ENCODE measurements around the gene CFAP45. TPM values are rescaled to one million over a fixed set of nuclear protein-coding genes. Genes with fewer than 3 reads are reported as not detected.

Gene CFAP45
- total and polyA plus RNA-seq, 2 donors: 0.48 to 1.0 TPM

DNA sequence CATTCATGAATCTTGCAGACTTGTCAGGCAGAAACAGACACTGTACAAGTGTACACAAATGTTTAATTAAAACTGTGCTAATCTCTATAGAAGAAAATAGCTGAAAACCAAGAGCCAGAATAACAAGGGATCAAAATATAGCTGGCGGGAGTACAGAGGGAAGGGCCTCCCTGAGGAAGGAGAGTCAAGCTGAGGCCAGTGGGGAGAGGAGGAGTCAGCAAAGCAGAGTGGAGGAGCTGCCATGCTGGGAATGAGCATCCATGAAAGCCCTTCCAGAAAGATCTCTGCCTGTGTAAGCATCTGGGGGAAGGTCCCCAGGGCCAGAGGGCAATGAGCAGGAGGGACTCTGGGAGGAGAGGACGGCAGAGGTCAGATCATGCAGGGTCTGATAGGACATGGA lies 58.2 kb downstream of the CFAP45 start:
- DNase-seq (ENCODE audit: extremely low spot score): no peak
- no peak overlapping the region for H3K27ac ChIP-seq (ENCODE audit: low read depth)
- 77% methylated on average over 2 of the region's 2 CpGs for whole genome bisulfite sequencing
- no peaks in the 10 kb centered on the region for H3K36me3 ChIP-seq (ENCODE audit: insufficient read depth)
- no peaks in the 10 kb centered on the region for H3K4me1 ChIP-seq (ENCODE audit: insufficient read depth)
- H3K4me3 ChIP-seq (ENCODE audit: low read depth, low read length): no peak overlapping the region

GRCh38 chr1:159839116-159839849 lies 60.7 kb downstream of the CFAP45 start:
- 93% methylated on average over 5 of the region's 5 CpGs for WGBS
- Histone ChIP-seq H3K36me3 (ENCODE audit: insufficient read depth) (no peaks in the 10 kb centered on the region), H3K4me3 (ENCODE audit: low read depth, low read length) (no peak overlapping the region), H3K4me1 (ENCODE audit: insufficient read depth) (no peaks in the 10 kb centered on the region), H3K27ac (ENCODE audit: low read depth) (no peak overlapping the region)
- no peak for DNase-seq (ENCODE audit: extremely low spot score)

DNA sequence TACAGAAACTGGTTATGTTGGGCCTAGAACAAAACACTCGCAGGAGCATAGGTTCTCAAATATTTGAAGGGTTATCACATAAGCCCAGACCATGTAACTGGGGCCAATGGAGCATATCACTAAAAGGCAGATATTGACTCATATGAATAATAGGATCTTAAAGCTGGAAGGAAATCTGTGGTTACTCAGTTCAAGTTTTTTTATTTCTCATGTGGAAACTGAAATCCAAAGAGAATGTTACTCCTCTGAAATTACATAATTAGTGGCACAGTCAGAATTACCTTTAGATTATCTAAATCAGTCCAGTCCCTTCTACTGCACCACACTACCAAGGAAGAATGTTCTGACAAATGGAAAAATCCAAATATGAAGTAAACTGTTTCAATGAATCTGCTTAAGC lies 61.2 kb downstream of the CFAP45 start:
- H3K4me1 ChIP-seq (ENCODE audit: insufficient read depth): no peaks in the 10 kb centered on the region
- no peaks in the 10 kb centered on the region for H3K36me3 ChIP-seq (ENCODE audit: insufficient read depth)
- no peak for DNase-seq (ENCODE audit: extremely low spot score)
- no peak overlapping the region for H3K27ac ChIP-seq (ENCODE audit: low read depth)
- 92% methylated on average over 1 of the region's 1 CpG for WGBS
- H3K4me3 ChIP-seq (ENCODE audit: low read depth, low read length): no peak overlapping the region

GRCh38 chr1:159835862-159836525 lies 64.0 kb downstream of the CFAP45 start:
- no peak for DNase-seq (ENCODE audit: extremely low spot score)
- H3K36me3 ChIP-seq (ENCODE audit: insufficient read depth): no peaks in the 10 kb centered on the region
- 87% methylated on average over 8 of the region's 8 CpGs for WGBS
- H3K4me3 ChIP-seq (ENCODE audit: low read depth, low read length): no peak overlapping the region
- H3K4me1 ChIP-seq (ENCODE audit: insufficient read depth): no peaks in the 10 kb centered on the region
- H3K27ac ChIP-seq (ENCODE audit: low read depth): no peak overlapping the region

DNA sequence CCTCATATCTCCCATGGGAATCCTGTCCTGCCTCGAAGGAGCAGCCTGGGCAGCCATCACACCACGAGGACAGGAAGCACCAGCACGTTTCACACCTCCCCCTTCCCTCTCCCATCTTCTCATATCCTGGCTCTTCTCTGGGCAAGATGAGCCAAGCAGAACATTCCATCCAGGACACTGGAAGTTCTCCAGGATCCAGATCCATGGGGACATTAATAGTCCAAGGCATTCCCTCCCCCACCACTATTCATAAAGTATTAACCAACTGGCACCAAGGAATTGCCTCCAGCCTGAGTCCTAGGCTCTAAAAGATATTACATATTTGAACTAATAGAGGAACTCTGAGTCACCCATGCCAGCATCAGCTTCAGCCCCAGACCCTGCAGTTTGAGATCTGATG lies 64.6 kb downstream of the CFAP45 start:
- Histone ChIP-seq H3K27ac (ENCODE audit: low read depth) (no peak overlapping the region), H3K4me1 (ENCODE audit: insufficient read depth) (no peaks in the 10 kb centered on the region), H3K36me3 (ENCODE audit: insufficient read depth) (no peaks in the 10 kb centered on the region), H3K4me3 (ENCODE audit: low read depth, low read length) (no peak overlapping the region)
- DNase-seq (ENCODE audit: extremely low spot score): no peak
- 68% methylated on average over 3 of the region's 3 CpGs for WGBS

DNA sequence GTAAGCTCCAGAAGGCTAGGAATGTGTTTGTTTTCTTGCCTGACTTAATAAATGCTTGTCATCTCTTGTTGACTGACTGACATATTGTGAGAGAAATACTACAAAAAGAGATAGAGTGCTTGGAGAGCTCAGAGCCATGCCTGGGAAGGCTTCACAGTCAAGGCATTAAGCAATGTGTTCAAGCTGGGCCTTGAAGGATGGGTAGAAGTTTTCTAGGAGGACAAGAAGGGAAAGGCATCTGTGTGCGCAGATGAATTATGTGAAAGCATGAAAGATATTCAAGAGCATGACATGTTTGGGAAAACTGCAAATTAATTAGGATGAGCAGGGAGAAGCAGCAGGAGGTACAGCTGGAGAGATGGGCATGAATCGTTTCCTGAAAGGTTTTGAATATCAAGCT lies 67.7 kb downstream of the CFAP45 start:
- DNase-seq (ENCODE audit: extremely low spot score): no peak
- Histone ChIP-seq H3K36me3 (ENCODE audit: insufficient read depth) (no peaks in the 10 kb centered on the region), H3K4me1 (ENCODE audit: insufficient read depth) (no peaks in the 10 kb centered on the region), H3K27ac (ENCODE audit: low read depth) (no peak overlapping the region), H3K4me3 (ENCODE audit: low read depth, low read length) (no peak overlapping the region)
- WGBS: 95% methylated on average over 2 of the region's 2 CpGs

DNA sequence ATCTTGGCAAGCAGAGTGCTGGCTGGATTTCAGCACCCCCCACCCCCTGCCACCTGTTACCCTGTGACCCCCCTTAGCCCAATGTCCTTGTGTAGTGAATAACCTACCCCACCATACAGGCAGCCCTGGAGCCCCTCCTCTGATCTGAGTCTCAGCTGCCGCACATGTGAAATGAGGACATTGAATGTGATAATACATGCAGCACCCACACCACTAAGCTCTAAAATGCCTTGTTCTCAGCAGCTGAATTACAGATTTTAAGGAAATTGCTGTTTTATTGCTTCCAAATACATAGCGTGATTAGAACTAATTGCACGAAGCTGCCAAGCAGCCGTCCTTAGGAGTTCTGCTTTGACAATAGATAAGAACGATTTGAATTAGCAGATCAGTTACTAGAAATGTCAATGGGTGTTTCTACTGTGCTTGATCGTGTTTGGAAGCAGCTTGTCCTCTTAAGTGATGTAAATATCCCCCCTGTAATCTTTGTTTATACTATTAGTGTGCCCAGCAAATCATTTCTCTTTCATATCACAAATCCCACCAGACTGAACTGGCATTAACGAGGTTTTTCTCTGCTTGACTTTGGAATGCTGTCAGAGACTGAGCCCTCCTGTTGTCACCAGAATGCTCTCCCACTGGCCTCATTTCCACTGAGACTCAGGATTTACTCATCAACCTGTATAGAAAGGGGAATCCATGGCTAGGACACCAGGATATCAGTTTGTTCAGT lies 68.4 kb downstream of the CFAP45 start:
- whole genome bisulfite sequencing: 47% methylated on average over 7 of the region's 7 CpGs
- DNase-seq (ENCODE audit: extremely low spot score): no peak
- H3K4me1 ChIP-seq (ENCODE audit: insufficient read depth): no peaks in the 10 kb centered on the region
- H3K27ac ChIP-seq (ENCODE audit: low read depth): no peak overlapping the region
- no peaks in the 10 kb centered on the region for H3K36me3 ChIP-seq (ENCODE audit: insufficient read depth)
- H3K4me3 ChIP-seq (ENCODE audit: low read depth, low read length): no peak overlapping the region

- 86% methylated on average over 8 of the region's 8 CpGs for WGBS
- no peak for DNase-seq (ENCODE audit: extremely low spot score)
- no peaks in the 10 kb centered on the region for H3K36me3 ChIP-seq (ENCODE audit: insufficient read depth)
- H3K4me1 ChIP-seq (ENCODE audit: insufficient read depth): no peaks in the 10 kb centered on the region
- no peak overlapping the region for H3K27ac ChIP-seq (ENCODE audit: low read depth)
- no peak overlapping the region for H3K4me3 ChIP-seq (ENCODE audit: low read depth, low read length)
Measured at GRCh38 chr1:159830722-159831121, 69.2 kb downstream of the CFAP45 start.

DNA sequence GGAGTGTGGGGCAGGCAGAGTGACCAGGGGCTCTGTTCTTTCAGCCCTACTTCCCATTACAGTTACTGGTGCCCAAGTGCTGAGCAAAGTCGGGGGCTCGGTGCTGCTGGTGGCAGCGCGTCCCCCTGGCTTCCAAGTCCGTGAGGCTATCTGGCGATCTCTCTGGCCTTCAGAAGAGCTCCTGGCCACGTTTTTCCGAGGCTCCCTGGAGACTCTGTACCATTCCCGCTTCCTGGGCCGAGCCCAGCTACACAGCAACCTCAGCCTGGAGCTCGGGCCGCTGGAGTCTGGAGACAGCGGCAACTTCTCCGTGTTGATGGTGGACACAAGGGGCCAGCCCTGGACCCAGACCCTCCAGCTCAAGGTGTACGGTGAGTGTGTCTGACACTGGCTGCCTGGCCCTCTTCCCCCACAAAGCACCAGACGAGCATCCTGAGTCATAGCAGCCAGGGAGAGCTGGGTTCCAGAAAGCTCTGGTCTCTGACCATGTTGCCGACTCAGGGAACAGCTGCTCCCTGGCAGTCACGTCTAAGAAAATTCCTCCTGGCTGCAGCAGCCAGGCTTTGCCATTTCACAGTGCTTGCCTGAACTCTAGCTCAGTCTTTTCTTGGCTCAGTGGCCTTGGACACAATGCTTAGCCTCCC lies 70.0 kb downstream of the CFAP45 start:
- DNase-seq (ENCODE audit: extremely low spot score): no peak
- no peak overlapping the region for H3K4me3 ChIP-seq (ENCODE audit: low read depth, low read length)
- 79% methylated on average over 18 of the region's 18 CpGs for WGBS
- no peak overlapping the region for H3K27ac ChIP-seq (ENCODE audit: low read depth)
- no peaks in the 10 kb centered on the region for H3K36me3 ChIP-seq (ENCODE audit: insufficient read depth)
- H3K4me1 ChIP-seq (ENCODE audit: insufficient read depth): no peaks in the 10 kb centered on the region

GRCh38 chr1:159829273-159829634 lies 70.7 kb downstream of the CFAP45 start:
- no peak for DNase-seq (ENCODE audit: extremely low spot score)
- H3K27ac ChIP-seq (ENCODE audit: low read depth): no peak overlapping the region
- no peaks in the 10 kb centered on the region for H3K36me3 ChIP-seq (ENCODE audit: insufficient read depth)
- H3K4me1 ChIP-seq (ENCODE audit: insufficient read depth): no peaks in the 10 kb centered on the region
- no peak overlapping the region for H3K4me3 ChIP-seq (ENCODE audit: low read depth, low read length)
- 55% methylated on average over 3 of the region's 3 CpGs for WGBS

DNA sequence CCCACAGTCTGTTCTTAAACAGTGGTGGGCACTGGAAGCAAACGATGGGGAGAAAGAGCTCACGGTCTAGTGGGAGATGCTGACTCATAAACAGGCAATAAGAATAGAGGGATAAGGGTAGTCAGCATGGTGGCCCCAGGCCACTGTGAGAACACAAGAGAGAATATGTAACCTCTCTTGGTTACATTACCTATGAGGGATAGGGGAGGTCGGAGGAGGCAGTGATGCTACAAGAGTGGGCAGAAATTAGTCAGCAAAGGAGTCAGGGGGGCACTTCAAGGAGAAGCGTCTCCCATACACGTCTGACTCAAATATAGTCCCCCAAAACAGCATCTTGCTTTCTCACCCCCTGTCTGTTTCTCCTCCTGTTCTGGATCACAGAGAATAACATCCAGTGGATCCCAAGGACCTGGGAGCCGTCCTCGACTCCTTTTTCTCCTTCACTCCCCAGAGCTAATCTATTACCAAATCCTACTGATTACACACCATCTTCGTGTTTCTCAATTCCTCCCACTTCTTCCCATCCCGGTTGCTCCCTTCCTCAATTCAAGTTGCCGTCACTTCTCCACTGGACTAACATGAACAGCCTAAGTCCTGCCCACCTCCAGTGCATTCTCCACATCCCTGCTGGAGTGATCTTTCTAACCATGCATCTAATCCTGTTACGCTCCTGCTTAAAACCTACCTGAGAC lies 71.2 kb downstream of the CFAP45 start:
- H3K36me3 ChIP-seq (ENCODE audit: insufficient read depth): no peaks in the 10 kb centered on the region
- H3K4me1 ChIP-seq (ENCODE audit: insufficient read depth): no peaks in the 10 kb centered on the region
- no peak overlapping the region for H3K27ac ChIP-seq (ENCODE audit: low read depth)
- no peak overlapping the region for H3K4me3 ChIP-seq (ENCODE audit: low read depth, low read length)
- DNase-seq (ENCODE audit: extremely low spot score): no peak
- WGBS: 90% methylated on average over 11 of the region's 11 CpGs

DNA sequence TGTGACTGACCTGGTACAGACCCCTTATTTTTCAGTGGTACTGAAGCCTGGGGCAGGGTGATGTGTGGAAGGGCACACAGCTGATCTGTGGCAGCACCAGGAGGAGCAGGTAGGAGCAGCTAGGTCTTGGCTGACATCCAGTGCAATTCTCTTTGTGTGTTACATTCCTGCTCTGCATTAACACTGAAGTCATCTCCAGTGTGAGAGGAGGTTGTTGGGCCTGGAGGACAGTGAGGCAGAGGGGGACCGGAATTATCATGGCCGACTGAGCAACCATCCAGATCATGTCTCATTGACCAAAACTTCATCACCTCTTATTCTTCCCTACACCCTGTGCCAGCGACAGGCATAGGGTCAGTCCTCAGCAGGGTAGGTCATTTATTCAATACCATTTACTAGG lies 71.8 kb downstream of the CFAP45 start:
- 82% methylated on average over 3 of the region's 3 CpGs for WGBS
- Histone ChIP-seq H3K4me1 (ENCODE audit: insufficient read depth) (no peaks in the 10 kb centered on the region), H3K27ac (ENCODE audit: low read depth) (no peak overlapping the region), H3K4me3 (ENCODE audit: low read depth, low read length) (no peak overlapping the region), H3K36me3 (ENCODE audit: insufficient read depth) (no peaks in the 10 kb centered on the region)
- DNase-seq (ENCODE audit: extremely low spot score): no peak

- no peaks in the 10 kb centered on the region for H3K36me3 ChIP-seq (ENCODE audit: insufficient read depth)
- 89% methylated on average over 3 of the region's 3 CpGs for WGBS
- no peak overlapping the region for H3K27ac ChIP-seq (ENCODE audit: low read depth)
- DNase-seq (ENCODE audit: extremely low spot score): no peak
- no peak overlapping the region for H3K4me3 ChIP-seq (ENCODE audit: low read depth, low read length)
- H3K4me1 ChIP-seq (ENCODE audit: insufficient read depth): no peaks in the 10 kb centered on the region
Measured at GRCh38 chr1:159827549-159827948, 72.4 kb downstream of the CFAP45 start.
